Measurements from ENCODE around the gene LPCAT2. TPM values are rescaled to one million over a fixed set of nuclear protein-coding genes. Genes with fewer than 3 reads are reported as not detected.

LPCAT2 gene
- total and polyA plus RNA-seq, 2 of the 8 experiments (the other 6 are each of a cell fraction or from before 2014, with no cell fraction given), result 2.2 to 10.6 TPM

- Histone ChIP-seq H2AFZ (ENCODE audit: low read length) (no peak overlapping the region), H2BK20ac (ENCODE audit: low read length) (no peak overlapping the region), H3K4me2 (ENCODE audit: insufficient read depth in 1 of 2, low read depth in 2 of 2, low read length in 2 of 2) (no peak overlapping the region), H3K56ac (replicated peaks; ENCODE audit: insufficient read length, low read depth, low read length) (no peak overlapping the region), H3K27ac (ENCODE audit: low read depth, low read length) (no peak overlapping the region), H2BK12ac (ENCODE audit: low read depth, low read length) (no peak overlapping the region), H3K23ac (ENCODE audit: insufficient read length) (no peak overlapping the region), H4K20me1 (replicated peaks in 1 of 2; ENCODE audit: control insufficient read depth in 1 of 2, insufficient read depth in 2 of 2, low read length in 2 of 2) (no peaks in the 10 kb centered on the region), H3K79me2 (ENCODE audit: control insufficient read depth in 1 of 2, insufficient read depth in 2 of 2, low read length in 2 of 2) (no peaks in the 10 kb centered on the region), H3K4me1 (replicated peaks in 1 of 4; ENCODE audit: control insufficient read depth in 3 of 4, insufficient read depth in 4 of 4, low read length in 3 of 4) (no peaks in the 10 kb centered on the region), H3K27me3 (replicated peaks in 1 of 4; ENCODE audit: control insufficient read depth in 3 of 4, extremely low read depth in 1 of 4, insufficient read depth in 3 of 4, low read length in 3 of 4) (no peaks in the 10 kb centered on the region), H3K14ac (ENCODE audit: insufficient read length) (no peak overlapping the region), H4K5ac (ENCODE audit: insufficient read length, low read depth, low read length) (no peak overlapping the region), H2BK120ac (replicated peaks; ENCODE audit: low read depth, low read length) (no peak overlapping the region), H3K9me3 (ENCODE audit: insufficient read depth in 2 of 2, low read depth in 1 of 2, low read length in 1 of 2) (no peaks in the 10 kb centered on the region), H3K18ac (ENCODE audit: extremely low read depth, low read length) (no peak overlapping the region), H4K91ac (replicated peaks; ENCODE audit: insufficient read length, low read length) (no peak overlapping the region), H3K4me3 (ENCODE audit: extremely low read depth in 1 of 4, insufficient read depth in 2 of 4, low read depth in 3 of 4, low read length in 4 of 4) (no peak overlapping the region), H3K79me1 (ENCODE audit: low read depth, low read length) (no peaks in the 10 kb centered on the region), H3K4ac (replicated peaks; ENCODE audit: insufficient read length, low read depth, low read length) (no peak overlapping the region), H3K36me3 (ENCODE audit: control insufficient read depth in 2 of 4, insufficient read depth in 4 of 4, low read length in 3 of 4) (no peaks in the 10 kb centered on the region), H2AK5ac (ENCODE audit: low read depth, low read length) (no peak overlapping the region), H4K8ac (ENCODE audit: extremely low read depth, insufficient read depth, low read length) (no peak overlapping the region), H2BK15ac (ENCODE audit: low read length) (no peak overlapping the region), H2BK5ac (ENCODE audit: low read depth, low read length) (no peak overlapping the region), H3K9ac (replicated peaks in 1 of 4; ENCODE audit: extremely low read depth in 1 of 4, low read depth in 3 of 4, low read length in 3 of 4) (no peak overlapping the region), H3K23me2 (ENCODE audit: low read depth, low read length) (no peaks in the 10 kb centered on the region)
- ChIA-PET CTCF (ENCODE audit: partially characterized antibody) (interaction anchor here (0.9 to 2.8 kb wide), 2 partner anchors 67 to 169 kb away, joined by 3 to 12 read pairs; no protein-coding TSS in a partner anchor), POLR2A (ENCODE audit: partially characterized antibody) (no interaction called here)
- no peak for DNase-seq (ENCODE audit: low read depth in 1 of 2, low spot score in 2 of 2)
- FAIRE-seq, result no peak
- 85% methylated on average over 1 of the region's 1 CpG; no CpG with 5 or more reads in 1 of the 2 experiments for WGBS, 2 experiments (ENCODE audit: extremely low coverage in 1 of 2, insufficient coverage in 1 of 2, insufficient read length in 1 of 2, insufficient replicate concordance in 2 of 2, low coverage in 1 of 2, low lambda C conversion rate in 2 of 2, missing lambda C conversion rate in 1 of 2)
- TF ChIP-seq CHD2 (IDR thresholded peaks at IDR 0.05; ENCODE audit: low read length), result no peak
- TF ChIP-seq EZH2 (IDR thresholded peaks at IDR 0.05; ENCODE audit: low read depth, low read length, severe bottlenecking), result no peak
- TF ChIP-seq SAP30 (IDR thresholded peaks at IDR 0.05; ENCODE audit: insufficient read depth, insufficient replicate concordance, low read length), result no peak
These were observed 23.4 kb downstream of the LPCAT2 start for GRCh38 chr16:55532227-55532626.
